Activated gamma-delta T cell treated with anti-CD3 and anti-CD28 coated beads, Interleukin-2, amount 50 U/mL, for 16 hours (primary cell): ENCODE measurements around the gene PCDHGA10.
"Not testable (repeated sequence)": the region's sequence is repeated elsewhere in the genome, so short reads cannot be mapped to it uniquely, and the experiment has no call there.

ENCODE experiments used
- DNase-seq: peaks from one replicate; pipeline ENCODE4 v3.0.0-alpha.2; 2020; ENCODE audit warnings: low read depth

The PCDHGA10 gene

GRCh38 chr5:141420855-141421488 lies 8.2 kb downstream of the PCDHGA10 start, which contains the start of gene PCDHGA11:
PCDHGA11 (plus strand) TSS chr5:141421051; CDS start chr5:141421228, 177 bp downstream.
- no peak for DNase-seq

DNA sequence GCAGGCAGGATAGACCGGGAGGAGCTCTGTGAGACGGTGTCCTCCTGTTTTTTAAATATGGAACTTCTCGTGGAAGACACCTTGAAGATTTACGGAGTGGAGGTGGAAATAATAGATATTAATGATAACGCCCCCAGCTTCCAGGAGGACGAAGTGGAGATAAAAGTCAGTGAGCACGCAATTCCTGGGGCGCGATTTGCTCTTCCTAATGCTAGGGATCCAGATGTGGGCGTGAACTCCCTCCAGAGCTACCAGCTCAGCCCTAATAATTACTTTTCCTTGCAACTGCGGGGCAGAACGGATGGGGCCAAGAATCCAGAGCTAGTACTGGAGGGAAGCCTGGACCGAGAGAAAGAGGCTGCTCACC lies 8.7 kb downstream of the PCDHGA10 start:
- DNase-seq, result no peak

DNA sequence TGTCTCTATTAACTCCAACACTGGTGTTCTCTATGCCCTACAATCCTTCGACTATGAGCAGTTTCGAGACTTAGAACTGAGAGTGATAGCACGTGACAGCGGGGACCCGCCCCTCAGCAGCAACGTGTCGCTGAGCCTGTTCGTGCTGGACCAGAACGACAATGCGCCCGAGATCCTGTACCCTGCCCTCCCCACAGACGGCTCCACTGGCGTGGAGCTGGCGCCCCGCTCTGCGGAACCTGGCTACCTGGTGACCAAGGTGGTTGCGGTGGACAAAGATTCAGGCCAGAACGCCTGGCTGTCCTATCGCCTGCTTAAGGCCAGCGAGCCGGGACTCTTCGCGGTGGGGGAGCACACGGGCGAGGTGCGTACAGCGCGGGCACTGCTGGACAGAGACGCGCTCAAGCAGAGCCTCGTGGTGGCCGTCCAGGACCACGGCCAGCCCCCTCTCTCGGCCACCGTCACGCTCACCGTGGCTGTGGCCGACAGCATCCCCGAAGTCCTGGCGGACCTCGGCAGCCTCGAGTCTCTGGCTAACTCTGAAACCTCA lies 10.0 kb downstream of the PCDHGA10 start:
- DNase-seq, result no peak

GRCh38 chr5:141427783-141428426 lies 15.1 kb downstream of the PCDHGA10 start:
- no peak for DNase-seq

GRCh38 chr5:141430332-141431113 lies 17.7 kb downstream of the PCDHGA10 start, which contains the start of gene PCDHGA12:
PCDHGA12 (plus strand) TSS chr5:141430507; CDS start chr5:141430760, 253 bp downstream.
- no peak for DNase-seq

DNA sequence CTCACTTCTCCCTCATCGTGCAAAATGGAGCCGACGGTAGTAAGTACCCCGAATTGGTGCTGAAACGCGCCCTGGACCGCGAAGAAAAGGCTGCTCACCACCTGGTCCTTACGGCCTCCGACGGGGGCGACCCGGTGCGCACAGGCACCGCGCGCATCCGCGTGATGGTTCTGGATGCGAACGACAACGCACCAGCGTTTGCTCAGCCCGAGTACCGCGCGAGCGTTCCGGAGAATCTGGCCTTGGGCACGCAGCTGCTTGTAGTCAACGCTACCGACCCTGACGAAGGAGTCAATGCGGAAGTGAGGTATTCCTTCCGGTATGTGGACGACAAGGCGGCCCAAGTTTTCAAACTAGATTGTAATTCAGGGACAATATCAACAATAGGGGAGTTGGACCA lies 18.5 kb downstream of the PCDHGA10 start:
- DNase-seq, result no peak

DNA sequence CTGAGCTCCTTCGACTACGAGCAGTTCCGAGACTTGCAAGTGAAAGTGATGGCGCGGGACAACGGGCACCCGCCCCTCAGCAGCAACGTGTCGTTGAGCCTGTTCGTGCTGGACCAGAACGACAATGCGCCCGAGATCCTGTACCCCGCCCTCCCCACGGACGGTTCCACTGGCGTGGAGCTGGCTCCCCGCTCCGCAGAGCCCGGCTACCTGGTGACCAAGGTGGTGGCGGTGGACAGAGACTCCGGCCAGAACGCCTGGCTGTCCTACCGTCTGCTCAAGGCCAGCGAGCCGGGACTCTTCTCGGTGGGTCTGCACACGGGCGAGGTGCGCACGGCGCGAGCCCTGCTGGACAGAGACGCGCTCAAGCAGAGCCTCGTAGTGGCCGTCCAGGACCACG lies 19.5 kb downstream of the PCDHGA10 start:
- DNase-seq, result not testable (repeated sequence)

DNA sequence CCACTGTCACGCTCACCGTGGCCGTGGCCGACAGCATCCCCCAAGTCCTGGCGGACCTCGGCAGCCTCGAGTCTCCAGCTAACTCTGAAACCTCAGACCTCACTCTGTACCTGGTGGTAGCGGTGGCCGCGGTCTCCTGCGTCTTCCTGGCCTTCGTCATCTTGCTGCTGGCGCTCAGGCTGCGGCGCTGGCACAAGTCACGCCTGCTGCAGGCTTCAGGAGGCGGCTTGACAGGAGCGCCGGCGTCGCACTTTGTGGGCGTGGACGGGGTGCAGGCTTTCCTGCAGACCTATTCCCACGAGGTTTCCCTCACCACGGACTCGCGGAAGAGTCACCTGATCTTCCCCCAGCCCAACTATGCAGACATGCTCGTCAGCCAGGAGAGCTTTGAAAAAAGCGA lies 19.9 kb downstream of the PCDHGA10 start:
- not testable (repeated sequence) for DNase-seq

GRCh38 chr5:141434006-141434405 lies 21.2 kb downstream of the PCDHGA10 start:
- DNase-seq, result no peak

GRCh38 chr5:141437221-141437620 lies 24.4 kb downstream of the PCDHGA10 start:
- no peak for DNase-seq

DNA sequence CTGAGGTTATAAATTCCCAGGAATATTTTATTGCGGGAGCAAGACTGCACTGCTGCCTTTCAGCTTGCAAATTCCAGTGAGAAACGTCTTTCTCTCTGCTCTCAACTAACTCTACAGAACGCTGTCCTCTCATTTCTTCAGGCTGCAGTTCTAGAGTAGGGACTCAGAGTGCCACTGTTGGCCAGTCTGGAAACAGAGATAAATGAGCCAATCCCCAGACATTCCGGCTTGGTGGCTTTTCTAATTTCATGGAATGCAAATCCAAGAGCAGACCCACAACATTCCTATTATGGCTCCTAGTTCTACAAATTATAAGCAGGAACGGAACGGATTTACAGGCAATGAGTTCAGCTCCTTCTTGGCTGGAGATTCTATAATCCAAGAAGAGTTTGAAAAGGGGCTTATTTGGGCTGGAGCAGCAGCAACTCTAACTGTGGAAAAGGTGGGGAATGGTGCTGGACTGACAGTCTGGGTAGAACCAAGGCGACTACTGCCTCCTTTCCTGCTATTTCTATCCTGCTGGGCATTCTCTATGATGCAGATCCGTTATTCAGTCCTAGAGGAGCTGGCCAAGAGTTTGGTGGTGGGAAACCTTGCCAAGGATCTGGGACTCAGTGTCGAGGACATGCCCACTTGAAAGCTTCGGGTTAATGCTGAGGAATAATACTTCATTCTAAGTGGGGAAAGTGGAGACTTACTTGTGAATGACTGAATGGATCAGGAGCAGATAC lies 26.8 kb downstream of the PCDHGA10 start:
- no peak for DNase-seq

DNA sequence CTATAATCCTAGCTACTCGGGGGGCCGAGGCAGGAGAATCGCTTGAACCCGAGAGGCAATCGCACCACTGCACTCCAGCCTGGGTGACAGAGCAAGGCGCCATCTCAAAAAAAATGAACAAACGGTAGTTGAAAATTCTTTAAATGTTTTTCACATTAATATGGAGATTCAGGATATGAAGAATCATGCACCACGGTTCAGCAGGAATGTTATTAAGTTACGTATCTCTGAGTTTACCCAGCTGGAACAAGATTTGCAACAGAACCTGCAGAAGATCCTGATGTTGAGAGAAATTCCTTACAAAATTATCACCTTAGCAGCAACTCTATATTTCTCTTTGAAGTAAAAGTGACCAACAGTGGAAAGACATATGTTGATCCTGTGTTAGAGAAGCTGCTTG lies 27.6 kb downstream of the PCDHGA10 start:
- no peak for DNase-seq

- no peak for DNase-seq
These were observed 28.9 kb downstream of the PCDHGA10 start for GRCh38 chr5:141441571-141442170.

- DNase-seq, result no peak
These were observed 52.6 kb downstream of the PCDHGA10 start for GRCh38 chr5:141465351-141465750.
